Sciatic nerve (tissue), 1 donor: Measurements from ENCODE around the gene TRIML2. TPM values are rescaled to one million over a fixed set of nuclear protein-coding genes. Genes with fewer than 3 reads are reported as not detected.

Source experiments
- total RNA-seq: library from RNA; stranded (reverse); fragmentation: NEBNext Ultra II Directional; extraction: Animal tissue kit (Norgen Biotek cat#: 25700); gene quantifications from one replicate; pipeline ENCODE4 v1.2.1, GENCODE V29; 2021
- donor health status: DM: no; HTN: no; CAD: no.

The TRIML2 gene
- total RNA-seq, 1 donor from 2014 or later = not detected

Other genes starting within 250 kb of the TRIML2 start
- gene ZFP42, start 113.8 kb downstream of the TRIML2 start, total RNA-seq = not detected
- gene TRIML1, start 29.8 kb upstream of the TRIML2 start, total RNA-seq = not detected